Mucosa of rectum (tissue), 2 donors: ENCODE data around the gene TMEM185A.
"Not testable (repeated sequence)": the region's sequence is repeated elsewhere in the genome, so short reads cannot be mapped to it uniquely, and the experiment has no call there.

Experiments used
- H3K27ac ChIP-seq, 2 donors: one replicate each; pipeline ENCODE4 v1.7.0; 2013; ENCODE audit warnings: inconsistent platforms in 2 of 2, low read depth in 2 of 2, low read length in 2 of 2
- H3K27me3 ChIP-seq, 2 donors: one replicate each; pipeline ENCODE4 v1.7.0; 2013; ENCODE audit warnings: low read length in 2 of 2; ENCODE audit not compliant: control insufficient read depth in 2 of 2, insufficient read depth in 2 of 2
- H3K36me3 ChIP-seq, 2 donors: one replicate each; pipeline ENCODE4 v1.7.0; 2013; ENCODE audit warnings: low read length in 2 of 2; ENCODE audit not compliant: control insufficient read depth in 2 of 2, insufficient read depth in 2 of 2
- H3K4me1 ChIP-seq, 2 donors: one replicate each; pipeline ENCODE4 v1.7.0; 2013; ENCODE audit warnings: low read length in 2 of 2, mild to moderate bottlenecking in 1 of 2; ENCODE audit not compliant: control insufficient read depth in 2 of 2, insufficient read depth in 2 of 2
- H3K4me3 ChIP-seq, 2 donors: one replicate each; pipeline ENCODE4 v1.7.0; 2013; ENCODE audit warnings: low read length in 2 of 2
- H3K9ac ChIP-seq, 2 donors: one replicate each; pipeline ENCODE4 v1.7.0; 2013; ENCODE audit warnings: low read length in 2 of 2, low read depth in 1 of 2, mild to moderate bottlenecking in 1 of 2
- H3K9me3 ChIP-seq, 2 donors: one replicate each; pipeline ENCODE4 v1.7.0; 2013; ENCODE audit warnings: low read length in 2 of 2; ENCODE audit not compliant: control insufficient read depth in 2 of 2
- donor health status: healthy.
- donor health status: Normal muscosa, but diverticular disease.

The TMEM185A gene

DNA sequence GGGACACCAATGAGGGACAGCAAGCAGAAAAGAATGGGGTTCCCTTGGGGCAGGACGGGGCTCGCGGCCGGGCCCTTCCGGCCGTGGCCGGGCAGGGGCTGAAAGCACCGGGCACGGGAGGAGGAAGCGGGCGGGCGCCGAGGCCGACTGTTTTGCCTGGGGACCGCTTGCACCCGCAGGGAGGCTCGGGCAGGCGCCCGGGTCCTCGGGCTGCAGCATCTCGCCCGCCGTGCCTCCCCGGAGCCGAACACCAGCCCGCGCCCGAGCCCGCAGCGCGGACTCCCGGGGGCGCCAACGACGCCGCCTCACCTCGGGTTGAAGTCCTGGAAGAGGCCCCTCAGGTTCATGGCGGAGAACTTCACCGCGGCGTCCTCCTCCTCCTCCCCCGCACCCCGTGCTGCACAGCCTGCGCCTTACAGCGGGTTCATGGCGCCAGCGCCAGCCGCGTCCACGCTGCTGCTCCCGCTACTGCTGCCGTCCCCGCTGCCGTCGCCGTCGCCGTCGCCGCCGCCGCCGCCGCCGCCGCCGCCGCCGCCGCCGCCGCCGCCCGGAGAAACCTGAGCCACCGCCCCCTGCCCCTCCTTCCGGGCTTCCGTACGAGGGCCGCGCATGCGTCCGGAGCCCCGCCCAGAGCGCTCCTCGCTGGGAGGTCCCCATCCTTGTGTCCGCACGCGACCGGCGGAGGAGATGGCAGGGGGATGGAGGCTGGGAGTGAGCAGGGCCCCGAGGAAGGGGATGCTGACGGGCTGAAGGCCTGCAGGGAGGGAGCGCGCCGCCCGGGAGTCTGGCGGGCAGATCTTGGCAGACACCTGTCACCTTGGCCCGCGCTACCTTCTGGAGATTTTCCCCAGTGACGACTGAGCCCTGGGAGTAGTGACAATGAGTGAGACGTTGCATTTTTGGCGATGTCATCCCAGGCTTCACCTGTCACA, at the start of gene TMEM185A:
TSS of gene TMEM185A (minus strand) at position 559 of the 932 bp plus-strand sequence. CDS start at position 347, 212 bp downstream.
- Histone ChIP-seq H3K9me3 (no peaks in the 10 kb centered on the region), H3K4me3 (peak within 1 kb of the TSS; percentile 71 to 74), H3K9ac (peak within 1 kb of the TSS; percentile 52 to 59), H3K27ac (peak within 1 kb of the TSS; percentile 43 to 58), H3K27me3 (peaks cover 4 to 5% of the 10 kb centered on the region in 2 donors), H3K4me1 (peaks cover 0 to 10% of the 10 kb centered on the region in 2 donors), H3K36me3 (no peaks in the 10 kb centered on the region)

DNA sequence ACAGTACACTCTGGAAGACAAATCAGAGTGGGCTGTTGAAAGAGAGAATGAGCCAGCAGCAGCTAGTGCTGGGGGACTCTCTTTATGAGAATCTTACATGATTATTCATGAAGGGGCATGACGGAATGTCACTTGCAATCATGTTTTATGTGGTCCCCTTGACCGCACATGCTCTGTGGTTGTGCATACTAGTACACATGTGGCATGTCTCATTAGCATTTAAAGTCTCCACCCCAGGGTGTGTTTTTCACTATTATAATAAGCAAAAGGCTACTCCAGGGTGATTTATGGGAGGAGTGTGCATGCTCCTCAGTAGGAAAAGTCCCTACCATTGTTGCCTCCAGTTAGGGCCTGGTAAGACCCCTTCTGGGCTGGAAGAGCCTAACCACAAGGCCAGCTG, 49.6 kb upstream of the TMEM185A start:
- no peaks in the 10 kb centered on the region for H3K4me1 ChIP-seq
- H3K36me3 ChIP-seq = no peaks in the 10 kb centered on the region
- no peaks in the 10 kb centered on the region for H3K9me3 ChIP-seq
- H3K27ac ChIP-seq = no peak overlapping the region
- H3K9ac ChIP-seq = no peak overlapping the region
- H3K4me3 ChIP-seq = no peak overlapping the region
- no peaks in the 10 kb centered on the region for H3K27me3 ChIP-seq

DNA sequence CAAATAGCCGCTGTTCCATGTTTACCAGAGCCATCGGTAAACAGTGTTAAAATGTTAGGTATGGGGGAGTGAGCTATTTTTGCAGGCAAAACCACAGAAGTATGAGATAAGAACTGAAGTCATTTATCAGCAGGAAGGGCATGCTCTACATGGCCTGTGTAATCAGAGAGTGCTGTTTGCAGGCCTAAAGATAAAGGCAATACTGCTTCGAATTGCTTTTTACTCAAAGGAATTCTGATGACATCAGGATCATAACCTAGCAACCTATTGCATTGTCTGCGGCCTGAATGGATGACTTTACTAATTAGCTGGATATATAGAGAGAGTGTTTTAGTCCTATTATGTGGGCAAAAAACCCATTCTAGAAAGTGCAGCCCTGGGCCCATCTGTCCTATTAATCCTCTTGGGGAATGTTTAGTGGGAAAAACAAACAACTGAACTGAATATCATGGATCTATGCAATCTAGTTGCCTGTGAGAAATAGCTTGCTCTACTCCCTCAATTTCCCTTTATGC, 47.6 kb upstream of the TMEM185A start:
- H3K27ac ChIP-seq, H3K4me3 ChIP-seq, H3K36me3 ChIP-seq, H3K9ac ChIP-seq, H3K9me3 ChIP-seq, H3K27me3 ChIP-seq, H3K4me1 ChIP-seq: not testable (repeated sequence)

DNA sequence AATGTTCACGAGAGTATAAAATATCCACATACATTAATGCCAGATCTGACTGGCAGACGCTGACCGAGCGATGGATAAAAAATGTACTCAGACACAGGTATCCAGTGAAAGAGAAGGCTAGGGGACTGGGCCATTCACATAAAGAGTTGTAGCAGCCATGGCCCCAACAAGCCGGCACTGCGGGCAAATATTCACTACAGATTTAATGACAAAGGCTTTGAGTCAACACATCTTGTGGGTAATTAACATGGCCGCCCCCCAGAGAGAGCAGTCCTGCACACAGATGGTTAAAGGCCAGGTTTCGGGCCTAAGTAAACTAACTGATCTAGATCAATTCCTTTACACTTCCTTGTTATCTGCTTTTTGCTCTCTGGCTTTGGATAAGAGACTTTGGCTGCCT, 44.0 kb upstream of the TMEM185A start:
- H3K9me3 ChIP-seq, H3K9ac ChIP-seq, H3K27me3 ChIP-seq, H3K4me3 ChIP-seq, H3K4me1 ChIP-seq, H3K27ac ChIP-seq, H3K36me3 ChIP-seq: not testable (repeated sequence)

DNA sequence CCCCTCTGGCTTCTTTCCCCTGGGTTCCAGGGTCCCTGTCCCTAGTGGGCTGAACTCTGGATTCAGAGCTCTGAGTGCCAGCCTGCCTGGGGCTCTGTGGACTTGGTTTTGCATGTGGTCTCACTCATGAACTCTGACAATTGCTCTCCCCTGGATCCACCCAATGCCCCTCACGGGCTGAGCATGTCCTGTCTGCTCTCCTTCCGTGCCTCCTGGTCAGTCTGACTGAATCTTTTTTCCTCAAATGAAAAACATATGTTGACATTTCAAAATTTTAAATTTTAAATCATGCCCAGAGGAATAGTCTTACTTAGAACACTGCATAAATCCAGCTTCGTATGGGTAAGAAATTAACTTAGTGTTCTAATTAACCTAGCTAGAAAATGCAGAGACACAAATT, 43.5 kb upstream of the TMEM185A start:
- not testable (repeated sequence) for H3K4me1 ChIP-seq, H3K27me3 ChIP-seq, H3K36me3 ChIP-seq, H3K4me3 ChIP-seq, H3K27ac ChIP-seq, H3K9me3 ChIP-seq, H3K9ac ChIP-seq

DNA sequence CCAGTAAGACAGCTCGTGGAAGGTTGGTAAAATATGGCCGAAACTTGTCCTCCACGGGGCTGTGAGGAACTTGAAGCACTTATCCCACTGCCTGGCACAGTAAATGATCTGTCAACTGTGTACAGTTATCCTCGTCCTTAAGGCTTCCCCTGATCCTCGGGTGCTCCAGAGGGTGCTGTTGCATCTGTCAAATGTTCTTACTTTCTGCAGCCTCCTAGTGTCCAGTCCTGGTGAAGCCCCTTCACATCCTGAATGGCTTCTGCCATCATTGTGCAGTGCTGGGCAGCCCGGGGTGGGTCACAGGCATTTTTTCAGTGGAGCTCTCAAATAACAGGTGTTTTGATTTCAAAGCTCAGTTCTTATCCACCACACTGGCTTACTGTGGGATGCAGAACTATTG, 29.0 kb upstream of the TMEM185A start:
- H3K9ac ChIP-seq, H3K36me3 ChIP-seq, H3K4me1 ChIP-seq, H3K27me3 ChIP-seq, H3K9me3 ChIP-seq, H3K27ac ChIP-seq, H3K4me3 ChIP-seq: not testable (repeated sequence)

DNA sequence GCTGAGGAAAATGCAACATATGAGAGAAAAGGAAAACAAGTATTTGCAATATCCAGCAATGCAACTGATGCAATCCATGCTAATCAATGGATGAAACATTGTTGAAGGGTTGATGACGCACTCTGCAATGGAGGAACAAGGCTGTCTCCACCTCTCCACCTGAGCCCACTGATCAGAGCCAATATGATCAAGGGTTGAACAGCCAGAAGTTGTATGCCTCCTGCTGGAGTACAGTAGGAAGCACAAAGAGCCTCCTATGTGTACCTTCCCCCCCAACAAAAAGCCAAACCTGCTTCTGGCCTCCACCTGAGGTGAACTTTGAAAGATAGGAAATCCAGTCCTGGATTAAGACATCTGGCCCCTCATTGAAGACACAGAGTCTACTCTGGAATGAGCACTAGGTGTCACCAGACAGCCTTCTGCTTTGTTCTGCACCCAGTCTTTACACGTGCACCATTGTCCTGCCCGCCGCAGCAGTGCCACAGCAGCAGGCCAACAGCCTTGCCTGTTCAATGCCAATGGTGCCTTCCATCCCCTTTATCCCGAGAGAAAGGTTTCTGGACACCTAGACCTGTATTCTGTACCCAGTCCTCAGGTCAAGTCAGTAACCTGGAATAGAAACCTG, 24.8 kb upstream of the TMEM185A start:
- H3K4me1 ChIP-seq, H3K27me3 ChIP-seq, H3K27ac ChIP-seq: not testable (repeated sequence)

DNA sequence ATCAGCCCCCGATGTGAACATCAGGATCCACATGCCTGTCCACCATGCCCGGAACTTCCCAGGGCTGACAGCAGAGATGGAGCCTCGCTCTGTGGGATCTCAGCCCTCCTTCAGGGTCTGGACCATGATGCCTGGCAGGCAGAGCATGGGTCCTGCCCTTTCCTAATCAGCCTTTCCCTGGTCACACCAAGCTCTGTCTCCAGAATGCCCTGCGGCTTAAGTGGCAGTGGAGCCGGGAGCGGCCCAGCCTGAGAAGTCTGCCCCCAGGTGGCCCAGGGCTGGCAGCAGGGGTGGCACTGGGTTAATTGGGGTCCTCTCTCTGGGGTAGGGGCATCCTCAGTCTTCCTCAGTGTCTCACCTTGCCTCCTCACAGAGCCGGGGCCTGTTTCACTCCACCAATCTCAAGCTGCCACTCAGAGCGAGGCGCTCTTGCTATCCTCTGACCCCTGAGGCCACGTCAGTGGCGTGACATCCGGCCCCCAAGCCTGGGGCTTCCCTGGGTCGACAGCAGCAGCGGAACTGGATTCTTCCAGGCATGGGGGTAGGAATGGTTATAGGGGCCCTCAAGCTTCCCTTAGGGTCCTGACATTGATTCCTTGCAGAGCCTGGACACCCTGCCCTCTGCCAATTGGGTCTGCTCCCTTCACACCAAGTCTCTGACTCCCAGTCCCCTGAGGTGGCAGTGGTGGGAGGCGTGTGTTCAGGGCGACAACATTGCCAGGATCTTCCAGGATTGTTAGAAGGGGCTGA, 20.8 kb upstream of the TMEM185A start:
- Histone ChIP-seq H3K9me3 (no peaks in the 10 kb centered on the region), H3K27ac (no peak overlapping the region), H3K4me3 (no peak overlapping the region), H3K4me1 (no peaks in the 10 kb centered on the region), H3K36me3 (no peaks in the 10 kb centered on the region), H3K9ac (no peak overlapping the region), H3K27me3 (no peaks in the 10 kb centered on the region)

More for the DNA sequence above, 24.8 kb upstream of the TMEM185A start:
- not testable (repeated sequence) for H3K9ac ChIP-seq, H3K4me3 ChIP-seq, H3K9me3 ChIP-seq, H3K36me3 ChIP-seq

DNA sequence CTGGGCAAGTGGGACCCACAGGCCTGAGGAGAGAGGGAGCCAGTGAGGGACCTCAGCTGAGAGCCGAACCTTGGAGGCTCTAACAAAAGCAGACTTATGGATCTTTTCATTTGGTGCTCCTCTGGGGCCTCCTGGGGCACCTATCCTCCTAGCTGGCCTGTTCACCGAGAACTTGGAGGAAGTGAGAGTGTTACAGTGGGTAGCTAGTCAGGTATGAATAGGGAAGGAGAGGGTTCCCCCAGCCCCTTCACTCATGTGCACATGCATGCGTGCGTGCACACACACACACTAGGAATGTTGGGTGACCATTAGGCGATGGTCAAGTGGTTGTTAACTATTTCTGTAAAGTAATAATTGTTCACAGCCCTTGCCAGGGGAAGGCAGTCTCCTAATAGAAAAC, 18.6 kb upstream of the TMEM185A start:
- H3K27me3 ChIP-seq = no peaks in the 10 kb centered on the region
- H3K9me3 ChIP-seq = no peaks in the 10 kb centered on the region
- H3K27ac ChIP-seq = no peak overlapping the region
- no peak overlapping the region for H3K9ac ChIP-seq
- no peak overlapping the region for H3K4me3 ChIP-seq
- H3K4me1 ChIP-seq = no peaks in the 10 kb centered on the region
- no peaks in the 10 kb centered on the region for H3K36me3 ChIP-seq

DNA sequence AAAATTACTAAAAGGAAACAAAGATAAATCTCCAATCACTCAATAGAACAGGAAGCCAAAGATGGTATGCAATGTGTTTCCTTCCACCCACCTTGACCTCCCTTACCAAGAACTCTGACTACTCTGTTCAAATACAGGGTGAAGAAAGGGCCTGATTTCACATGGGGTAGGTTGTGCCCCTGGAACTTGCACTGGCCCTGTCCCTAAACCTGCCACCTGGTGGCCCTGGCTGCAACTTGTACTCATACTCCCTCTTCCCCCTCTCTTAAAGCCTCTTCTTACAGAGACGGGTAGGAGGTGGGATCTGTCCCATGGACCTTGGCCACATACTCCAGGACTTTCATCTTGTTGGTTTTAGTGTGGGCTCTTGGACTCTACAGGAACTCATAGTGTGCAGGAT, 17.3 kb upstream of the TMEM185A start:
- H3K36me3 ChIP-seq = no peaks in the 10 kb centered on the region
- H3K4me3 ChIP-seq = no peak overlapping the region
- H3K27me3 ChIP-seq = no peaks in the 10 kb centered on the region
- H3K9me3 ChIP-seq = no peaks in the 10 kb centered on the region
- H3K27ac ChIP-seq = no peak overlapping the region
- H3K4me1 ChIP-seq = no peaks in the 10 kb centered on the region
- H3K9ac ChIP-seq = no peak overlapping the region
